ENCODE measurements around the gene IGSF21.

The IGSF21 gene

GRCh38 chr1:18347559-18347958, 240.0 kb downstream of the IGSF21 start:
- H3K4me3 ChIP-seq (ENCODE audit: low read length), result no peak overlapping the region
- no peak for TF ChIP-seq CTCF (conservative IDR thresholded peaks at IDR 0.05; ENCODE audit: low read length)
- DNase-seq (ENCODE audit: low read depth), result no peak

- TF ChIP-seq CTCF (conservative IDR thresholded peaks at IDR 0.05; ENCODE audit: low read length), result no peak
- DNase-seq (ENCODE audit: low read depth), result no peak
- H3K4me3 ChIP-seq (ENCODE audit: low read length), result no peak overlapping the region
Observed at GRCh38 chr1:18348354-18348753, 240.8 kb downstream of the IGSF21 start.

- H3K4me3 ChIP-seq (ENCODE audit: low read length), result no peak overlapping the region
- no peak for TF ChIP-seq CTCF (conservative IDR thresholded peaks at IDR 0.05; ENCODE audit: low read length)
- DNase-seq (ENCODE audit: low read depth), result no peak
Observed at GRCh38 chr1:18350747-18351146, 243.1 kb downstream of the IGSF21 start.

- no peak for DNase-seq (ENCODE audit: low read depth)
- no peak overlapping the region for H3K4me3 ChIP-seq (ENCODE audit: low read length)
- no peak for TF ChIP-seq CTCF (conservative IDR thresholded peaks at IDR 0.05; ENCODE audit: low read length)
Observed at GRCh38 chr1:18351735-18352134, 244.1 kb downstream of the IGSF21 start.

GRCh38 chr1:18352636-18353265, 245.2 kb downstream of the IGSF21 start:
- no peak for TF ChIP-seq CTCF (conservative IDR thresholded peaks at IDR 0.05; ENCODE audit: low read length)
- no peak for DNase-seq (ENCODE audit: low read depth)

GRCh38 chr1:18353528-18353927, 245.9 kb downstream of the IGSF21 start:
- TF ChIP-seq CTCF (conservative IDR thresholded peaks at IDR 0.05; ENCODE audit: low read length), result no peak
- no peak overlapping the region for H3K4me3 ChIP-seq (ENCODE audit: low read length)
- no peak for DNase-seq (ENCODE audit: low read depth)

More at GRCh38 chr1:18352636-18353265, 245.2 kb downstream of the IGSF21 start:
- no peak overlapping the region for H3K4me3 ChIP-seq (ENCODE audit: low read length)

GRCh38 chr1:18353992-18354391, 246.4 kb downstream of the IGSF21 start:
- TF ChIP-seq CTCF (conservative IDR thresholded peaks at IDR 0.05; ENCODE audit: low read length), result no peak
- H3K4me3 ChIP-seq (ENCODE audit: low read length), result no peak overlapping the region
- DNase-seq (ENCODE audit: low read depth), result no peak

All from AG10803 (cell line).